Astrocyte of the cerebellum (primary cell): ENCODE data around the gene KLHL36.

Experiments used
- DNase-seq: peaks from one replicate; pipeline ENCODE4 v3.0.0-alpha.2; 2011; ENCODE audit warnings: low read depth
- H3K4me3 ChIP-seq: 2 replicates; pipeline ENCODE4 v1.5.1; 2011; ENCODE audit warnings: mild to moderate bottlenecking, low read depth, low read length, moderate library complexity
- CTCF ChIP-seq: IDR thresholded peaks from 2 replicates; pipeline ENCODE4 v1.5.1; 2012; ENCODE audit warnings: low read length, low read depth, moderate library complexity, mild to moderate bottlenecking; ENCODE audit errors: missing control alignments
- in situ Hi-C: cut with HindIII; loops from 2 replicates; pipeline ENCODE4 v1.10.0; 2017; ENCODE audit warnings: low sequenced_read_pairs

KLHL36 gene

GRCh38 chr16:84699147-84699711, 50.9 kb downstream of the KLHL36 start:
- no peak for TF ChIP-seq CTCF
- in situ Hi-C loops = no loop called here
- peak overlapping the region; percentile 76 for H3K4me3 ChIP-seq
- DNase-seq = no peak

- DNase-seq = no peak
- in situ Hi-C loops = no loop called here
- peak within 1 kb of the TSS; percentile 76 for H3K4me3 ChIP-seq
- no peak for TF ChIP-seq CTCF
Measured at GRCh38 chr16:84699712-84700445, 51.6 kb downstream of the KLHL36 start, which contains the start of gene USP10. USP10 (plus strand) TSS chr16:84700000; CDS start chr16:84700091, 91 bp downstream.

GRCh38 chr16:84700446-84701300, 52.4 kb downstream of the KLHL36 start:
- in situ Hi-C loops = no loop called here
- H3K4me3 ChIP-seq = peak overlapping the region; percentile 76
- TF ChIP-seq CTCF = no peak
- DNase-seq = no peak

- no peak overlapping the region for H3K4me3 ChIP-seq
- TF ChIP-seq CTCF = no peak
- in situ Hi-C loops = no loop called here
- DNase-seq = no peak
Measured at GRCh38 chr16:84703681-84704080, 55.4 kb downstream of the KLHL36 start.

GRCh38 chr16:84704253-84704652, 55.9 kb downstream of the KLHL36 start:
- H3K4me3 ChIP-seq = no peak overlapping the region
- no peak for TF ChIP-seq CTCF
- in situ Hi-C loops = no loop called here
- DNase-seq = no peak

GRCh38 chr16:84706856-84707255, 58.5 kb downstream of the KLHL36 start:
- H3K4me3 ChIP-seq = no peak overlapping the region
- in situ Hi-C loops = no loop called here
- no peak for DNase-seq
- TF ChIP-seq CTCF = no peak
